K562 (cell line): Measurements from ENCODE around the gene STAP1. TPM values are rescaled to one million over a fixed set of nuclear protein-coding genes. Genes with fewer than 3 reads are reported as not detected.
A peak's percentile ranks its signal among the peaks of the same experiment; 100 is the strongest.

Source experiments
- FOS ChIP-seq: IDR thresholded peaks from 3 replicates; pipeline ENCODE4 v1.6.1; 2011; ENCODE audit not compliant: insufficient read length; ENCODE audit errors: extremely low read depth
- KDM4B ChIP-seq, 2 experiments: fragments of 450-650 bp in 1 of 2; sonication (generic) in 1 of 2; IDR thresholded peaks; 2 replicates each; pipeline ENCODE4 v1.6.1; 2016 to 2017; ENCODE audit warnings: borderline replicate concordance in 2 of 2, antibody characterized with exemption in 1 of 2, low read depth in 1 of 2, mild to moderate bottlenecking in 1 of 2
- NELFE ChIP-seq: IDR thresholded peaks from 2 replicates; pipeline ENCODE4 v1.6.1; 2011; ENCODE audit warnings: mild to moderate bottlenecking; ENCODE audit not compliant: insufficient read depth, insufficient read length
- ZBTB7A ChIP-seq: IDR thresholded peaks from 2 replicates; pipeline ENCODE4 v1.6.1; 2011; ENCODE audit warnings: low read depth, mild to moderate bottlenecking, low read length, moderate library complexity, borderline replicate concordance; ENCODE audit not compliant: control insufficient read depth
- polyA plus RNA-seq, 8 experiments: library from polyadenylated mRNA; depleted of rRNA in 4 of 8; stranded (reverse) in 5 of 8; unstranded in 3 of 8; fragments of >200 nt; fragmentation: Nextera tagmentation in 2 of 8; fragmentation: Illumina TruSeq in 1 of 8; extraction: Ambion mirVana in 2 of 8; extraction: Trizol in 1 of 8; gene quantifications; 2 replicates each; pipeline versions ENCODE4 v1.2.1 to v1.2.3, GENCODE V29; 2011 to 2014; ENCODE audit warnings: inconsistent platforms in 1 of 8, missing spikeins in 1 of 8
- total RNA-seq, 7 experiments: library from RNA; depleted of rRNA in 6 of 7; stranded (reverse); fragments of >200 nt in 6 of 7; fragmentation: Illumina TruSeq in 2 of 7; extraction: Trizol in 2 of 7; gene quantifications; 2 replicates each; pipeline versions ENCODE4 v1.2.1 to v1.2.3, GENCODE V29; 2011 to 2021; ENCODE audit warnings: low replicate concordance in 1 of 7
- TF ChIP-seq, protein P1 (sequence below): fragments of 250-450 bp; sonication (Bioruptor Pico); IDR thresholded peaks from 2 replicates; pipeline ENCODE4 v1.4.0; 2020; ENCODE audit warnings: mild to moderate bottlenecking, moderate library complexity
- TF ChIP-seq, protein P2 (sequence below), 2 experiments: fragments of 450-650 bp in 1 of 2; IDR thresholded peaks; 2 replicates each; pipeline ENCODE4 v1.6.1; 2011 to 2017; ENCODE audit warnings: low read depth in 2 of 2, antibody characterized with exemption in 1 of 2, borderline replicate concordance in 1 of 2, low read length in 1 of 2, mild to moderate bottlenecking in 1 of 2, mixed read lengths in 1 of 2; ENCODE audit not compliant: control insufficient read depth in 1 of 2
- TF ChIP-seq, protein P3 (sequence below): sonication (generic); formaldehyde crosslinking; IDR thresholded peaks from 2 replicates; pipeline ENCODE4 v1.8.0; 2022; ENCODE audit warnings: missing genetic modification reagents, mild to moderate bottlenecking, borderline replicate concordance
- TF ChIP-seq, protein P4 (sequence below): sonication (generic); formaldehyde crosslinking; IDR thresholded peaks from 2 replicates; pipeline ENCODE4 v1.8.1; 2023; ENCODE audit warnings: missing genetic modification reagents, mild to moderate bottlenecking, borderline replicate concordance
- TF ChIP-seq, protein P5 (sequence below): IDR thresholded peaks from 2 replicates; pipeline ENCODE4 v1.6.1; 2011; ENCODE audit not compliant: insufficient read length; ENCODE audit errors: extremely low read depth

STAP1 gene
- total and polyA plus RNA-seq, 9 of the 15 experiments (the other 6 are each of a cell fraction or from before 2014, with no cell fraction given): 0.50 to 5.6 (median 1.4) TPM

DNA sequence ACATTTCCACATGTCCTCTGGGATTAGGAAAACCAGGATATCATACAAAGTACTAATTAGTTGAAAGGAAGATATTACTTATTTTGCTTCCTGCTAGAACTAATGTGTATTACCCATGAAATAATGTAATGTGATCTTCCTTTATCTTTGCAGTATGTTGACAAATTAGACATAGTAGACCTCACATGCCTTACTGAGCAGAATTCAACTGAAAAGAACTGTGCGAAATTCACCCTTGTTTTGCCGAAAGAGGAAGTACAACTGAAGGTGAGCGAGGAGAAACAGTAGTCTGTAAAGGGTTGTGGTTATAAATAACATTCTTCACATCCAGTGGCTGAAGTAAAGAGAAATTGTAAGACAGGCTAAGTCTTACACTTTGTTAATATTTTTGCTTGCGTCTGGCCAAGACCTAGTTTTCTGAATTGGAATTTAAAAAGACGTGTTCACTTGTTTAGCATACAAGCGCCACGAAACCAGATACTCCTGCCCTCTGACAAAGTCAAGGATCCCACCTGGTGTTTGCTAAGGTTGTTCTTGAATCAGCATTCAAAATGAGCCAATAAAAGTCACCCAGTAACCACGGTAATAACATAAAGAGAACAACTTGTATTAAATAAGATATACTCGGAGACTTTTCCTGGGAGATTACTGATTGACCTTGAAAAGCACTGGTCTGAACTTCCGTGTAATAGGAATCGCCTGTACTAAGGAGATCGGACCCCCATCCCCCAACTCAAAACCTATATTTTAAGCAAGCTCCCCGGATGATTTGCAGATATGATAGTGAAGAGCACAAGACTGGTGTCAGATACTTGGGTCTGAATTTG, 16.9 kb downstream of the STAP1 start (continued):
- TF ChIP-seq ZBTB7A (no peak), KDM4B (IDR thresholded peaks at IDR 0.05; ENCODE audit: borderline replicate concordance in 2 of 2, low read depth in 1 of 2) (no peak), FOS (no peak), NELFE (no peak)
- TF ChIP-seq, protein P1, sequence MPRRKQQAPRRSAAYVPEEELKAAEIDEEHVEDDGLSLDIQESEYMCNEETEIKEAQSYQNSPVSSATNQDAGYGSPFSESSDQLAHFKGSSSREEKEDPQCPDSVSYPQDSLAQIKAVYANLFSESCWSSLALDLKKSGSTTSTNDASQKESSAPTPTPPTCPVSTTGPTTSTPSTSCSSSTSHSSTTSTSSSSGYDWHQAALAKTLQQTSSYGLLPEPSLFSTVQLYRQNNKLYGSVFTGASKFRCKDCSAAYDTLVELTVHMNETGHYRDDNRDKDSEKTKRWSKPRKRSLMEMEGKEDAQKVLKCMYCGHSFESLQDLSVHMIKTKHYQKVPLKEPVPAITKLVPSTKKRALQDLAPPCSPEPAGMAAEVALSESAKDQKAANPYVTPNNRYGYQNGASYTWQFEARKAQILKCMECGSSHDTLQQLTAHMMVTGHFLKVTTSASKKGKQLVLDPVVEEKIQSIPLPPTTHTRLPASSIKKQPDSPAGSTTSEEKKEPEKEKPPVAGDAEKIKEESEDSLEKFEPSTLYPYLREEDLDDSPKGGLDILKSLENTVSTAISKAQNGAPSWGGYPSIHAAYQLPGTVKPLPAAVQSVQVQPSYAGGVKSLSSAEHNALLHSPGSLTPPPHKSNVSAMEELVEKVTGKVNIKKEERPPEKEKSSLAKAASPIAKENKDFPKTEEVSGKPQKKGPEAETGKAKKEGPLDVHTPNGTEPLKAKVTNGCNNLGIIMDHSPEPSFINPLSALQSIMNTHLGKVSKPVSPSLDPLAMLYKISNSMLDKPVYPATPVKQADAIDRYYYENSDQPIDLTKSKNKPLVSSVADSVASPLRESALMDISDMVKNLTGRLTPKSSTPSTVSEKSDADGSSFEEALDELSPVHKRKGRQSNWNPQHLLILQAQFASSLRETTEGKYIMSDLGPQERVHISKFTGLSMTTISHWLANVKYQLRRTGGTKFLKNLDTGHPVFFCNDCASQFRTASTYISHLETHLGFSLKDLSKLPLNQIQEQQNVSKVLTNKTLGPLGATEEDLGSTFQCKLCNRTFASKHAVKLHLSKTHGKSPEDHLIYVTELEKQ (CRISPR knock-in tag): no peak
- TF ChIP-seq, protein P2, sequence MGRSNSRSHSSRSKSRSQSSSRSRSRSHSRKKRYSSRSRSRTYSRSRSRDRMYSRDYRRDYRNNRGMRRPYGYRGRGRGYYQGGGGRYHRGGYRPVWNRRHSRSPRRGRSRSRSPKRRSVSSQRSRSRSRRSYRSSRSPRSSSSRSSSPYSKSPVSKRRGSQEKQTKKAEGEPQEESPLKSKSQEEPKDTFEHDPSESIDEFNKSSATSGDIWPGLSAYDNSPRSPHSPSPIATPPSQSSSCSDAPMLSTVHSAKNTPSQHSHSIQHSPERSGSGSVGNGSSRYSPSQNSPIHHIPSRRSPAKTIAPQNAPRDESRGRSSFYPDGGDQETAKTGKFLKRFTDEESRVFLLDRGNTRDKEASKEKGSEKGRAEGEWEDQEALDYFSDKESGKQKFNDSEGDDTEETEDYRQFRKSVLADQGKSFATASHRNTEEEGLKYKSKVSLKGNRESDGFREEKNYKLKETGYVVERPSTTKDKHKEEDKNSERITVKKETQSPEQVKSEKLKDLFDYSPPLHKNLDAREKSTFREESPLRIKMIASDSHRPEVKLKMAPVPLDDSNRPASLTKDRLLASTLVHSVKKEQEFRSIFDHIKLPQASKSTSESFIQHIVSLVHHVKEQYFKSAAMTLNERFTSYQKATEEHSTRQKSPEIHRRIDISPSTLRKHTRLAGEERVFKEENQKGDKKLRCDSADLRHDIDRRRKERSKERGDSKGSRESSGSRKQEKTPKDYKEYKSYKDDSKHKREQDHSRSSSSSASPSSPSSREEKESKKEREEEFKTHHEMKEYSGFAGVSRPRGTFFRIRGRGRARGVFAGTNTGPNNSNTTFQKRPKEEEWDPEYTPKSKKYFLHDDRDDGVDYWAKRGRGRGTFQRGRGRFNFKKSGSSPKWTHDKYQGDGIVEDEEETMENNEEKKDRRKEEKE (IDR thresholded peaks at IDR 0.05; ENCODE audit: borderline replicate concordance in 1 of 2, control insufficient read depth in 1 of 2, low read depth in 2 of 2, low read length in 1 of 2): peak in 1 of 2 experiments; percentile 92; a peak in 1 of 4 replicates
- TF ChIP-seq, protein P3, sequence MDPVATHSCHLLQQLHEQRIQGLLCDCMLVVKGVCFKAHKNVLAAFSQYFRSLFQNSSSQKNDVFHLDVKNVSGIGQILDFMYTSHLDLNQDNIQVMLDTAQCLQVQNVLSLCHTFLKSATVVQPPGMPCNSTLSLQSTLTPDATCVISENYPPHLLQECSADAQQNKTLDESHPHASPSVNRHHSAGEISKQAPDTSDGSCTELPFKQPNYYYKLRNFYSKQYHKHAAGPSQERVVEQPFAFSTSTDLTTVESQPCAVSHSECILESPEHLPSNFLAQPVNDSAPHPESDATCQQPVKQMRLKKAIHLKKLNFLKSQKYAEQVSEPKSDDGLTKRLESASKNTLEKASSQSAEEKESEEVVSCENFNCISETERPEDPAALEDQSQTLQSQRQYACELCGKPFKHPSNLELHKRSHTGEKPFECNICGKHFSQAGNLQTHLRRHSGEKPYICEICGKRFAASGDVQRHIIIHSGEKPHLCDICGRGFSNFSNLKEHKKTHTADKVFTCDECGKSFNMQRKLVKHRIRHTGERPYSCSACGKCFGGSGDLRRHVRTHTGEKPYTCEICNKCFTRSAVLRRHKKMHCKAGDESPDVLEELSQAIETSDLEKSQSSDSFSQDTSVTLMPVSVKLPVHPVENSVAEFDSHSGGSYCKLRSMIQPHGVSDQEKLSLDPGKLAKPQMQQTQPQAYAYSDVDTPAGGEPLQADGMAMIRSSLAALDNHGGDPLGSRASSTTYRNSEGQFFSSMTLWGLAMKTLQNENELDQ (CRISPR knock-in tag): no peak
- TF ChIP-seq, protein P4, sequence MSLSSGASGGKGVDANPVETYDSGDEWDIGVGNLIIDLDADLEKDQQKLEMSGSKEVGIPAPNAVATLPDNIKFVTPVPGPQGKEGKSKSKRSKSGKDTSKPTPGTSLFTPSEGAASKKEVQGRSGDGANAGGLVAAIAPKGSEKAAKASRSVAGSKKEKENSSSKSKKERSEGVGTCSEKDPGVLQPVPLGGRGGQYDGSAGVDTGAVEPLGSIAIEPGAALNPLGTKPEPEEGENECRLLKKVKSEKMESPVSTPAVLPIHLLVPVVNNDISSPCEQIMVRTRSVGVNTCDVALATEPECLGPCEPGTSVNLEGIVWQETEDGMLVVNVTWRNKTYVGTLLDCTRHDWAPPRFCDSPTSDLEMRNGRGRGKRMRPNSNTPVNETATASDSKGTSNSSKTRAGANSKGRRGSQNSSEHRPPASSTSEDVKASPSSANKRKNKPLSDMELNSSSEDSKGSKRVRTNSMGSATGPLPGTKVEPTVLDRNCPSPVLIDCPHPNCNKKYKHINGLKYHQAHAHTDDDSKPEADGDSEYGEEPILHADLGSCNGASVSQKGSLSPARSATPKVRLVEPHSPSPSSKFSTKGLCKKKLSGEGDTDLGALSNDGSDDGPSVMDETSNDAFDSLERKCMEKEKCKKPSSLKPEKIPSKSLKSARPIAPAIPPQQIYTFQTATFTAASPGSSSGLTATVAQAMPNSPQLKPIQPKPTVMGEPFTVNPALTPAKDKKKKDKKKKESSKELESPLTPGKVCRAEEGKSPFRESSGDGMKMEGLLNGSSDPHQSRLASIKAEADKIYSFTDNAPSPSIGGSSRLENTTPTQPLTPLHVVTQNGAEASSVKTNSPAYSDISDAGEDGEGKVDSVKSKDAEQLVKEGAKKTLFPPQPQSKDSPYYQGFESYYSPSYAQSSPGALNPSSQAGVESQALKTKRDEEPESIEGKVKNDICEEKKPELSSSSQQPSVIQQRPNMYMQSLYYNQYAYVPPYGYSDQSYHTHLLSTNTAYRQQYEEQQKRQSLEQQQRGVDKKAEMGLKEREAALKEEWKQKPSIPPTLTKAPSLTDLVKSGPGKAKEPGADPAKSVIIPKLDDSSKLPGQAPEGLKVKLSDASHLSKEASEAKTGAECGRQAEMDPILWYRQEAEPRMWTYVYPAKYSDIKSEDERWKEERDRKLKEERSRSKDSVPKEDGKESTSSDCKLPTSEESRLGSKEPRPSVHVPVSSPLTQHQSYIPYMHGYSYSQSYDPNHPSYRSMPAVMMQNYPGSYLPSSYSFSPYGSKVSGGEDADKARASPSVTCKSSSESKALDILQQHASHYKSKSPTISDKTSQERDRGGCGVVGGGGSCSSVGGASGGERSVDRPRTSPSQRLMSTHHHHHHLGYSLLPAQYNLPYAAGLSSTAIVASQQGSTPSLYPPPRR (CRISPR knock-in tag): no peak
- TF ChIP-seq, protein P5, sequence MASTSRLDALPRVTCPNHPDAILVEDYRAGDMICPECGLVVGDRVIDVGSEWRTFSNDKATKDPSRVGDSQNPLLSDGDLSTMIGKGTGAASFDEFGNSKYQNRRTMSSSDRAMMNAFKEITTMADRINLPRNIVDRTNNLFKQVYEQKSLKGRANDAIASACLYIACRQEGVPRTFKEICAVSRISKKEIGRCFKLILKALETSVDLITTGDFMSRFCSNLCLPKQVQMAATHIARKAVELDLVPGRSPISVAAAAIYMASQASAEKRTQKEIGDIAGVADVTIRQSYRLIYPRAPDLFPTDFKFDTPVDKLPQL: peak; percentile 61
